ENCODE data around the gene CTRB1.
A peak's percentile ranks its signal among the peaks of the same experiment; 100 is the strongest.
"Not testable (repeated sequence)": the region's sequence is repeated elsewhere in the genome, so short reads cannot be mapped to it uniquely, and the experiment has no call there.

CTRB1 gene

DNA sequence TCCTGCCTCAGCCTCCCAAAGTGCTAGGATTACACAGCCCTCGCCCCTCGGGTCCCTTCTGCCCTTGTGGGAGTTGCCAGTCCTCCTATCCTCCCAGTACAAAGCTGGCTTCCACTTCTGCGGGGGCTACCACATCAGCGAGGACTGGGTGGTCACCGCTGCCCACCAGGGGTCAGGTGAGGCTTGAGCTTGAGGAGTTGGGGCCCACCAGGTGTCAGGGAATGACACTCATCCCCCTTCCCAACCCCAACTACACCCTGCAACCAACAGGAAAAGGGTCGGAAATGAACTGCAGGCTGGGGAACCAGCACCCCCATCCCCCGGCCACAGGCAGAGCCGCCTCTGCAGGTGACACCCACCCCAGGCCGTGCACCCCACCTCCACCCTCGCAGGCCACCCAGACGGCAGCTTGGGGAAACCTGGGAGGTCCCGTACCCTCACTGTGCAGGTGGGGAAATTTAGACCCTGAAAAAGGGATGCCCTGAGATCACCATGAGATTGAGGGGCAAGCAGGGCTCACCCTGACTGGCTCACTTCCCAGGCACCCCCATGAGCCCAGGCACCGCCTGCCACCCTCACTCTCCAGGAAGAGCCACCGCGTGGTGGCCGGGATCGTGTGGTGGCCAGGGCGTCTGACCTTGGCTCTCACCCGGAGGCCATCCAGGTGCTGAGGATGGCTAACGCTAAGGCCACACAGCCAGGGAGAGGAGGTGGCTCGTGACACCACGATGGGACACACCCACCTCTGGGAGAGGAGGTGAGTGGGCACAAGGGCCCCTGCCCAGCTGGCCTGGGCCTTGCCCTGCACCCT is 8.0 kb downstream of the CTRB1 start:
- no peak for DNase-seq

DNA sequence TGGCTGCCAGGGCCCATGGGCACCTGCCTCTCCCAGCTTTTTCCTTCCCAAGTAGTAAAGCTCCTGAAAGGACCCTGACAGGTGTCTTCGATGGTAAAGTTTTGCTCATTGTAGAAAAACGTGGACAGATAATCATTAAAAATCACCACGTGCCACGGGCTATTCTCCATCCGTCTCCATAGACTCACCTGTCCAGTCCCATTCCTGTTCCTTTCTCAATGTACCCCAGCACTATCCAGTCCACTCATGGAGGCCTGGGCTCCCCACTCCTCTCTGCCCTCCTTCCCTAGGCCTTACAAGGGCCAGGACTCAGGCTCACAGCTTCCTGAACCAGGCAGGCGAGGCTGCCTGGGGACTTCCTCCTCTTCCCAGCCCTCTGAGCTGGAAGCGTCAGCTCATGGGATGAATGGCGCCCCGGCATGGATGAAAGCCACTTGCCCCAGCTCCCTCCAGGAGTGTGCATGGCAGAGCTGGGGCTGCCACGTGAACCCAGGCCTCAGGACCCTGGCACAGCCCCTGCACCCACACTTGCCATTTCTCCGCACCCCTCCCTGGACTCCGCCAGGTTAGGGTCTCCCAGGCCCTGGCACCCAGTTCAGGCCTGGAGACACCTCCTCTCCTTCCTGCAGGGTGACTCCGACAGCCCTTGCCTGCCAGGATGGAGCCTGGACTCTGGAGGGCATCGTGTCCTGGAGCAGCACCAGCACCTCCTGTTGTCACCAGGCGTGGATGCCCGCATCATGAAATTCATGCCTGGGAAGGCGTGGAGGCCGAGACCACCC is 8.8 kb downstream of the CTRB1 start:
- DNase-seq = no peak

- no peak for DNase-seq
These were observed 9.6 kb downstream of the CTRB1 start for GRCh38 chr16:75228143-75228976.

- DNase-seq = no peak
These were observed 10.6 kb downstream of the CTRB1 start for GRCh38 chr16:75229172-75230031.

DNA sequence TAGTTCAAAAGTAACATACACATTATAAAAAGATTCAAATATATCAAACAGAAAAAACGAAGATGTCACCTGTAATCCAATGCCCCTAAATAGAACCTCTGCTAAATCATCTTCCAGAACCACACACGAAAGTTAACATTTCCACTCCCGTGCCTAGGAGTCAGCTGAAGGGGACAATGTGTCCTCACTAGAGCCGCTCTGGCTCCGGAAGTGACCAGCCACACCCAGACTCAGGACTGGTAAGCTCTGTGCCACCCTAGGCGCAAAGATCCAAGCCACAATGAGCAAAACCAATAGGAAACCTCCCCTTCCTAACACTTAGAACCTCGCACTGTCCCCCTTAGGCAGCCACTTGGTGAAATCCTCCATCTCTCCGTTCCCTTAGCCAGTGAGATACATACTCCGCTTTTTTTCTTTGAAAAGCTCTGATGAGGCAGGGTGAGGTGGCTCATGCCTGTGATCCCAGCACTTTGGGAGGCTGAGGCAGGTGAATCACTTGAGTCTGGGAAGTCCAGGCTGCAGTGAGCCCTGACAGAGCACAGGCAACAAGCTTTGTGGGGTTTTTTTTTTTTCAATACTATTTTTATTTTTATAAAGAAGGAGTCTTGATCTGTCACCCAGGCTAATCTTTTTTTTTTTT is 11.8 kb downstream of the CTRB1 start:
- no peak for DNase-seq

DNA sequence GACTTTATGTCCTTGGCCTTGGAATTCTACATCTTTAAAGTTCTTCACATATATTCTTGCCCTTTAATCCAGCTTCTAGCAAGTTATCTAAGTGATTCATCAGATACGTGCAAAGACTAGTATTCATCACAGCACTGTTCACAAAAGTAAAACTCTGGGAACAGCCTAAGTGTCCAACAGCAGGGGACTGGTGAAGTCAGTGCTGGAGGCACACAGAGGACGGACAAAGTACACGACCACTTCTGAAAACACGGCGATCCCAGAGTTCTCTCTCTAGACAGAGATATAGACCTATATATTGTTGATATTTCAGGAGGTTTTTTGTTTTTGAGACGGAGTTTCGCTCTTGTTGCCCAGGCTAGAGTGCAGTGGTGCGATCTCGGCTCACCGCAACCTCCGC is 12.8 kb downstream of the CTRB1 start:
- DNase-seq = no peak

- DNase-seq = no peak
These were observed 14.8 kb downstream of the CTRB1 start for GRCh38 chr16:75233611-75233938.

- DNase-seq = peak; percentile 54
These were observed 16.3 kb downstream of the CTRB1 start for GRCh38 chr16:75234856-75235696.

- DNase-seq = no peak
These were observed 17.0 kb downstream of the CTRB1 start for GRCh38 chr16:75235721-75236193.

DNA sequence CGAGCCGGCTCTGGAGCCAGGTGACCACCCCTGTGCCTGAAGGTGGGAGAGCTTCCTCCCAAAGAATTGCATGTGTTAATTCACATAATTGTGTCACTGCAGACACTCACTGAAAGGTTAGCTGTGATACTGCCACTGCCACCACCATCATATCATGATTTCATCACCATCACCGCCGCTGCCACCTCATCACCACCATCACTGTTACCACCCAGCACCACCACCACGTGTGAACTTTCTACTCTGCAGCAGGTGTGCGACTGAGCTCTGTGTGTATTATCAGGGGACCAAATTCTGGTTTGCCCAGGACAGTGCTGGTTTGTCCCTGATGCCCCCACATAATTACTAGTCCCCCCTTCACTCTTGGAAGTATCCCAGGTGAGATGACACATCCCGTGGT is 17.4 kb downstream of the CTRB1 start:
- no peak for DNase-seq

GRCh38 chr16:75236736-75237397 is 18.1 kb downstream of the CTRB1 start:
- DNase-seq = no peak

- DNase-seq = no peak
These were observed 18.8 kb downstream of the CTRB1 start for GRCh38 chr16:75237398-75238131.

GRCh38 chr16:75238132-75238852 is 19.5 kb downstream of the CTRB1 start:
- no peak for DNase-seq

- DNase-seq = no peak
These were observed 20.2 kb downstream of the CTRB1 start for GRCh38 chr16:75238853-75239541.

GRCh38 chr16:75239542-75240122 is 20.8 kb downstream of the CTRB1 start:
- no peak for DNase-seq

GRCh38 chr16:75240633-75241032 is 21.8 kb downstream of the CTRB1 start:
- not testable (repeated sequence) for DNase-seq

- DNase-seq = no peak
These were observed 22.6 kb downstream of the CTRB1 start for GRCh38 chr16:75241412-75241811.

GRCh38 chr16:75241955-75242354 is 23.2 kb downstream of the CTRB1 start:
- no peak for DNase-seq
